GM21423 (cell line): ENCODE data around the gene ZFP1.
A peak's percentile ranks its signal among the peaks of the same experiment; 100 is the strongest.

Source experiments
- ATAC-seq: cut with Tn5 transposase; IDR thresholded peaks from one replicate; pipeline ENCODE4 v1.9.1; 2021; ENCODE audit warnings: mild to moderate bottlenecking, moderate library complexity; ENCODE audit not compliant: unreplicated experiment

Gene ZFP1

DNA sequence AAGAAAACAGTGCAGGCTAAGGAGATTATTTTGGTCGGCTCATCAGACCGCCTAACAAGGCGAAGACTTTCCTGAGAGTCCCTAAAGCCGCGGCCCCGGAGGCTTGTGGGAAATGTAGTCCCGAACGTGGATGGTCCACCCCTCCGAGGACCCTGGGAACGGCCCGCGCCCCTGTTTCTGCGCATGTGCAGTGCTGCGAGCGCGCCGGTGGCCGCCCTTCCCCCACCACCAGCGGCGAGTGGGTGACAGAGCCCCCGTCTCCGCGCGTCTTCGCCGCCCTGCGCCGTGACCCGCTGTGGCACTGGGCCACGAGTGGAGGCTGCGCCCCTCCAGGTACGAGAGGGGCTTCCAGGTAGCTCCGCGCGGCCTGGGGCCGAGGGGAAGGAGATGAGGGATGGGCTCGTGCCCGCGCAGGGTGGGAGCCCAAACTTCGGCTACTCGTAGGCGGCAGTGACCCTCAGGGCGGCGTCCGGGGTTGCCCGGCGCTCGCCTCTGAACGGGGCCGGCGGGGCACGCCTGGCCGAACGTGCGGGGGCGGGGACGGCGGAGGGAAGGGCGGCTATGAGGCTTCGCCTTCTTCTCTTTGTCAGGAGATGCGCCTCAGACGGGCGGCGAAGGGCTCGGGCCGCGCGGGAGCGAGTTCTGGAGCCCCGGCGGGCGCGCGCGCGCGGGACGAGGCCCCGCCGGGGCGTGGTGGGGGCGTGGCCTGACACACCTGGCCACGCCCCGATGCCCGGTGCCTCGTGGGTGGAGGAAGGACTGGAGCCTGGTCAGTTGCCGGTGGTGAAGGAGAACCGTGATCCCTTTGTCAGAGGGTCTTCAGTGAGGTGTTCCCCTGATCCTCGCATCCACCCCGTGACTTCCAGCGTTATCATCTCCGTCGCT is at the start of gene ZFP1:
TSS of gene ZFP1 (plus strand) at position 214 of the 885 bp plus-strand sequence. CDS start 4,428 bp downstream, outside the sequence.
- peak; percentile 82 for ATAC-seq

DNA sequence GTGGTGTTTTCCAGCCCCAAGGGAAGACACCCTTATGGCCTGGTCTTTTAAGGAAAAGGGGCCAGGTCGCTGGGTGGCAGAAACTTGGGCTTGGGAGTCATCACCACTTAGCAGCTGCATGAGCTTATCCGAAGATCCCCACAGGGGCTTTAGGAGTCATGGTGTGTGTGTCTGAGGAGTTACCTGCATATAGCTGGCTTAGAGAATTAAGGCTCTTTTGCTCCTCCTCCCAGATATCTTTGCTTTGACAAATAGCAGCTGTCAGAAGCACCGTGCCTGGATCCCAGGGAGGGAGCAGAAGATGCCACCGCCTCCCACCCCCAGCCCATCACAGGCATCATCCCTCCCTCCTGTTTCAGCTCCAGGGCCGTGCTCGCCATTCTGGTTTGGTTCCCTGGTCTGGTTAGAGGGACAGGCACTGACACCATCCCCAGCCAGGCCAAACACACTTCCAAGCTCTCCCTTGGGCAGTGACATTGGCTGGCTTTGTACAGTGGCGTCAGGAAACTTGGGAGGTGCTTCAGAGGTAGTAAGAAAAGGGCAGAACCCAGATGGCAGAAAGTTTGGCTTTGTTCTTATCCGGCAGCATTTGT is 49.2 kb upstream of the ZFP1 start:
- no peak for ATAC-seq

DNA sequence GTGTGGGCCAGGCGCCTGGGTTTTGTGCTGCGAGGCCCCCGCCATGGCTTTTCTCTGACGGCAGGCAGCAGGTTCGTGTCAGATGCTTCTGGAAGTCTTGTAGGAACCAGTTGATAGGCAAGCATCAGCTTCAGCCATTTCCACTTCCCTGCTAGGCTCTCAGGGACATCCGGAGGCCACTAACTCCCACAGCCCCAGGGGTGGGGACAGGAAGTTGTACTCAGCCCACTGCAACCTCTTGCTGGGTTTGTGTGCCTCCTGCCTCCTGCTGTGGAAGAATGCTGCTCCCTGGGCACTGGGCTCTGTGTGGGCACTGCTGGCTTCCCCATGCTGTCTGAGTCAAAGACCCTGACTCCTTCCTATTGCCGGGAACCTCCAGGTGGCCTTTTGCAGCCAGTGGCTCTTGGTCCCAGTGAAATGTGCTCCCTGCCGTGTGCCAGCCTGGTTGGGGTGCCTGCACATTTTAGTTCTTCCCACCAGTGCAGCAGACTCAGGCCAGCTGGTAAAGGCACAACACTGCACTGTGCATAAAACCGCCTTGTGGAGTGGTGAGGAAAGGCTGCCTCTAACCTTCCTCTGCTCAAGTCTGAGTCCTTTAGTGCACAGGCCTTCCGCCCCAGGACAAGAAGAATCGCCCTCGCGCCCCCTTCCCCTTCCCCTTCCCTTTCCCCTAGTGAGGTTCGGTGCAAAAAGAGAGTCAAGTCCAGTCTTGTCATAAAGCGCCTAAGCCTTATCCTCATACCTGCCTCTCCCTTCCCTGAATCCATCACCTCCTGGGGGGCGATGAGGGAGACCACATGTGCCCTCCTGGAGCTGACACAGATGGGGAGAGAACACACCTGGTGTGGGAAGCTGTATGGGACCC is 48.4 kb upstream of the ZFP1 start:
- ATAC-seq = peak; percentile 72

DNA sequence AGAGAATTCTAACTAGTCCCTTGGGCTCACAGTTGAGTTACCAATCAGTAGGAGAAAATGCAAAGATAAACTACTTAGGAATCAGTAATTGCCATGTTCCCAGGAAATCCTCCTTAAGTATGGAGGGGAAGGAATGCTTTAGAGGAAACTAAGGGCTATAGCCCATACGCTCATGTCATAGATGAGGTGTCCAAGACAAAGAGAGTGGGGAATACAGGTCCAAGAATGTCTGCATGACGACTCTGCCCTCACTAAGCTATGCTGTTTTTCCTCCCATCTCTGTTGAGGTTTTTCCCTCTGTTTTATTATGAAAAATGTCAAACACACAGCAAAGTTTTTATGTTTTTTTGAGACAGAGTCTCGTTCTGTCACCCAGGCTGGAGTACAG is 47.7 kb upstream of the ZFP1 start:
- ATAC-seq = no peak

DNA sequence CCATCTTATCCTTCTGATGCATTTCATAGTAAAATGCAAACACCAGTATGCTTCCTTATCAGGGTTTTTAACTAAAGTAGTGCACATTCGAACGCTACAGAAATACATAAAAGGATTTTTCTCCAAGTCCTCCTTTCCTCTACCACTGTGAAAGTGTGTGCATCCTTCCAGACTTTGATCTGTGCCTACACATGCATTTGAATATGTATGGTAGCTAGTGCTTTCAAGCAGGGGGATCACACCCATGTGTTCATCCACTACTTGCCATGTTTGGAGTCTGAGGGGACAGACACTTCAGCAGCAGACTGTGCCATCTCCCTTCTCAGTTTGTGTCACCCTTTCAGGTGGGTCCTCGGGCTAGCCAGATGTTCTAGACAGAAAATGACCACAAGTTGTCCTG is 46.7 kb upstream of the ZFP1 start:
- no peak for ATAC-seq

DNA sequence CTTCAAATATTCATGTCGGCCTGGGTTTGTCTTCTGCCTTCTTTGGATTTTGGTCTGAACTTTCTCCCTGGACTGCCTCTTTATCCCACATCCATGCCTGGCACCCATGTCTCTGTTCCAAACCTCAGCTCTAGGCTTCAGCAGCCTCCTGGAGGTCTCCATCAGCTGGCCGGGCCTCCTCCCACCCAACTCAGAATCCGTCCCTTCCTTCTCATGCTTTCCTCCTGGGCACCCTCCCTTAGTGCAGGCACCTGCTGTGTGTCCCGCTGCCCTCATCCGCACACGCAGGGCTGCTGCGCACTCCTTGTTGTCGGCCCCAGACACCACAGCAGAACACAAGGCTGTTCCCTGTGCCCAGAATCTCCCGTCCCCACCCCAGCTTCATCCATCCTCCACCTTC is 45.7 kb upstream of the ZFP1 start:
- ATAC-seq = no peak

DNA sequence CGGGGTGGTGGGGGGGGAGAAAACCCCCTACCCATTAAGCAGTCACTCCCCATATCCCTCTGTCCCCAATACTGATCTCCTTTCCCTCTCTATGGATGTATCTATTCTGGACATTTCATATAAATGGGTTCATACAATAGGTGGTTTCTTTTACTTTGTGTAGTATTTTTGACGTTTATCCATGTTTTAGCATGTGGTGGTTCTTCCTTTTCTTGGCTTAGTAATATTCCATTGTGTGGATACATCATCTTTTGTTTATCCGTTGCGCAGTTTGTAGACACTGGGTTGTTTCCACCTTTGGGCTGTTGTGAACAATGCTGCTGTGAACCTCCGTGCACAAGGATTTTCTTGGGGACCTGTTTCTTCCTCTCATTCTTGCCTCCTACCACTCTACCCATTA is 44.3 kb upstream of the ZFP1 start:
- no peak for ATAC-seq

DNA sequence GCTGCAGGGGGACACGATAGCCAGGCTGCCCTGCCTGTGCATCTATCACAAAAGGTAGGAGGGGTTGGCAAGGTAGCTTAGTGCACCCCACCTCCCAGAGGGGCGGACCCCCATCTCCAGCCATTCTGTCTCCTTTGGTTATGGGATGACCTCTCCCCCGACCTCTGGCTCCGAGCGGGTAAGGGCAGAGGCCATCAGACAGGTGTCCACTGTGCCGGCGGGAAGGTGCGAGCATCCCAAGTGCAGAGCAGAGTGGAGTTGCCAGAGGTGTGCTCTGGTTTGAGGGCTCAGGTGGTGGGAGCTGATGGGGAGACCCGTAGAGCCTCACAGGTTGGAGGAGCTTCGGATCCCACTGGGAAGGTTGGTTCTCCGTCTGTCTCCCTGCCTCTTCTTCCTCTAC is 43.5 kb upstream of the ZFP1 start:
- no peak for ATAC-seq

DNA sequence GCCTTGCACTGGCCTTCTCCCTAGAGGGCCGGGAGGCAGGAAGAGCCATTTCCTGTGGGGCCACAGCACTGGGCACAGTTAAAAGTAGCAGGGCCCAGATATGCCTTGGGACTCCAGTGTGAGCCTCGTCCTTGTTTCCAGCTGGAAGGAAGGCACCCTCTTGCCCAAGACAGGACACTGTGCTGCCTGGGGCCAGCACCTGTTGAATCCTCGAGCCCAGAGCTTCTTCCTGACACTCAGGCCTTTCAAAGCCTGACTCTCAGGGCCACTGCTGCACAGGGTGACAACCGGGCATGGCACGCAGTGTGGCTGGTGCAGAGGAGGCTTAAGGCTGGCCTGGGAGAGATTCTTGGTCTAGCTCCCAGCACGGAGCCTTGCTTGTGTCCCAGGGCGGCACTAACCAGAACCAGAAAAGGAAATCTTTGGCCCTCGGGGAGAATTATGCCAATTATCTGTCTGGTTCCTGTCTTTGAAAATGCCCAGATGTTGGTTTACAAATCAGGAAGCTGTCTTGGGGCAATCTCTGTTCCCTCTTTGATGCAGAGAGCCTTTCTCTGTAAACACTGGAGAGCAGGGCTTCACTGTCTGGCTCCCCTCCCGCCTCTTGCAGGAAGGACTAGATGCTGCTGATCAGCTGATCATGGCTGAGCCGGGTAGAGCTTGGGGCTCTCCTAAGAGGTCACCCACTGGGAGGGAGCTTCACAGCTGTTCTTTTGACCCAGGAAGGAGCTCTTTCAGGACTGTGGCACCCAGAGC is 42.8 kb upstream of the ZFP1 start:
- ATAC-seq = no peak

DNA sequence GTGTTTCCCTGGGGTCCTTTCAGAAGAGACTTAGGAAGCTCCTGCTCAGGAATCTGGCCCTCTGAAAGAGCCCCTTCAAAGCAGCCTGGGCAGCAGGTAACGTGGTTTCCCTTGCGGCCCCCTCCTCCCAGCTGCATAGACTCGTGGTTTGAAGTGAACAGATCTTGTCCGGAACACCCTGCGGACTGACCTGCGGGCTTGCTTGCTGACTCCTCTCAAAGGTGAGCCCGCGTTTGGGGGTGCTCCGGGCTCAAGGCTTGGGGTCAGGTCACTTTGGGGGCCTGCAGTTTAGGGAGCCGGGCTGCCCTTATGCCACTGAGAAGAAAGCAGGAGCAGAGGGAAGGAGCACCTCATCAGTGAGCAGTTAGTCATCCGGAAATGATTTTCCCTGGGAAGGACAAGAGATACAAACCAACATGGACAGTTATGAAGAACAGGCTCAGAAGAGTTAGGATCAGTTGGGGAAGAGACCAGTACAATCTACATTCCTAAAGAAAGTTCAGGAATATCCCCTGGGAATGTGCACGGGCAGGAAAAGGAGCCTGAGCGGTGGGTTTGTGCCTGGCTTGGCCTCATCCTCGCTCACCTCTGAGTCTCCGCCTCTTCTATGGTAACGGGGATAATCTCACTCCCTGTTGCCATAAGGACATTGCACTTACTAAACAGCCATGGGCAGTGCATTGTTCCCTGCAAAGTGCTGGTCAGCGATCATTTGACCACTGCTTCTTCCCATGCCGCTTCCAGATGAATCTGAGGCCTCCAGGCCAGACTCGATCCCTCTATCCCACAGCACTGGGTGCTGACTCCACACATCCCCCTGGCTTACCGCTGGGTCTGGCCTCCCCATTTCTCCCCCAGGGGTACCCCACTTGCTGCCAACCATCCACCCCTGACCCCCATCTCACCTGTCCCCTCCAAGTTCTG is 41.7 kb upstream of the ZFP1 start:
- no peak for ATAC-seq

DNA sequence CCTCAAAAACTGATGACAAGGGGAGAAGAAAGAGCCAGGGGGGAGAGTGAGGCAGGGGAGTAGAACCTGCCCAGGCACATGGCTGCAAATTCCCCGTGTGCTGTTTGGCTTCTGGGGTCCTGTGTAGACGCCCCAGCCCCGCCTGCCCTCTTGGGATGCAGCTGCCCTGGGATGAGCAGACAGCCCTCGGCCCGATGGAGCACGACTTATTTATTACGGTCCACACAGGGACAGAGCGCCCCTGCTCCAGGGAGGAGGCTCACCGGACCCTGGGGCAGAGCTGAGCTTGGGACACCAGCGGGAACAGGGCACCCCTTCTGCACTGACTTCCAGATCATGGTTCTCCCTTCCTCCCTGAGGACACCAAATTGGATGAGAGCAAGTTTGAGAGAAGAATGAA is 40.8 kb upstream of the ZFP1 start:
- ATAC-seq = no peak

DNA sequence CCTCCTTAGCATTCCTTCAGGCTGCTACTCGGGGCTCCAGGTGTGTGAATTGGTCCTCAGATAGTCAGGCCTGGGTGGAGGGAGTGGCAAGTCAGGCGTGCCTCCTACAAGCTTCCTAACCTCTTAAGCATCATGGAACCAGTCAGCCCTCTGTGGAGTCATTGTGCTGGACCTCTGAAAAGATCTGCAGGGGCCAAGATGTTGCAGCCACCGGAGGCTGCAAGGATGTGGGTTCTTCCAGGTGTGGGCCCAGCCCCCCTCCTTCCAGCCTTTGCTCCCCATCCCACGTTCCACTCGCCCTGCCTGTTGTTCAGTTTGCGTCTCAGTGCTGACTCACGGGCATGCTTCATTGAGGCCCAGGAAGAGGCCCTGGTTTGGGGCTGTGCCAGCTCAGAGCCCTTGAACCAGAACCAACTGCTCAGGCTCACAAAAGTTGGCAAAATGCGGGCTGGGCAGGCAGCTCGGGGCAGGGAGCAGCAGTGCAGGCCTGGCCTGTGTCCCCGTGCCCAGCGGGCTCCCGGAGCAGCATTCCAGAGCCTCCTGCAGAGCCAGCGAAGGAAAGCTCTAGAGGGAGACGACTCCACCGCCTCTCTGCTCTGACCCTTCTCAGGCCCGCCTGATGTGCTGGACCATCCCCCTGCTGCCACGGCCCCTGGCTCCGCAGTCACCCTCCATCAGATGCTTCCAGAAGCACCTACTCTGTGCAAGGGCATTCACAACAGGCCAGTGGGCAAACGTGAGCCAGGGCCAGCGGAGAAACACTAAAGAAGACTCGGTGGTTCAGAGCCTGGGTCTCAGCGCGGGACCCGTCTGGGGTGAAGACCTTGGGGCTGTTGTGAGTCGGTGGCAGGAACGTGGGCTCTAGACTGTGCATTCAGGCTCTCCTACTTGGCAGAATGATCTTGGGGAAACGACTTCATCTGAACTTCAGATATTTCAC is 39.3 kb upstream of the ZFP1 start:
- peak; percentile 36 for ATAC-seq

DNA sequence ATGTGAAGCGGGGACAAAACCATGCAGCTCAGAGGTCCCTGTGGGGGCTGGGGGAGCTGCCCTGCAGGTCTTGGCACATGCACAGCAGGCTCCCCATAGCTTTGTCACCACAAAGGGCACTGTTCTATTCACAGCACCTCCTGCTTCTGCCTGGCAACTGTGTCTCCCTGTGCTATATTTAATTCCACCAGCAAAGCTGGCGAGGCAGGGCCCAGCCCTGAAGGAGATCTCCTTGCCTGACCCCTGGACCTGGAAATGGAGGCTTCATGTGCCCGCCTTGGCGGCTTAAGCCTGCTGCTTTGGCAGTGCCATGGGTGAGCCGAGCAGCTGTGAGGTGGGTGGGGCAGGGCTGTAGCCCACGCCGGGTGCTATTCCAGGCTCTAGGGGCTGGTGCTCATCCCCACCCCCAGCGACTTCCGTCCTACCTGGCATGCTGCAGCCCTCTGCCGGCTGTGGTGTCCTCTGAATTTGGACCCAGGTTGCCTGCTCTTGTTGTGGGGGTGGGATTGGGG is 38.5 kb upstream of the ZFP1 start:
- ATAC-seq = no peak

DNA sequence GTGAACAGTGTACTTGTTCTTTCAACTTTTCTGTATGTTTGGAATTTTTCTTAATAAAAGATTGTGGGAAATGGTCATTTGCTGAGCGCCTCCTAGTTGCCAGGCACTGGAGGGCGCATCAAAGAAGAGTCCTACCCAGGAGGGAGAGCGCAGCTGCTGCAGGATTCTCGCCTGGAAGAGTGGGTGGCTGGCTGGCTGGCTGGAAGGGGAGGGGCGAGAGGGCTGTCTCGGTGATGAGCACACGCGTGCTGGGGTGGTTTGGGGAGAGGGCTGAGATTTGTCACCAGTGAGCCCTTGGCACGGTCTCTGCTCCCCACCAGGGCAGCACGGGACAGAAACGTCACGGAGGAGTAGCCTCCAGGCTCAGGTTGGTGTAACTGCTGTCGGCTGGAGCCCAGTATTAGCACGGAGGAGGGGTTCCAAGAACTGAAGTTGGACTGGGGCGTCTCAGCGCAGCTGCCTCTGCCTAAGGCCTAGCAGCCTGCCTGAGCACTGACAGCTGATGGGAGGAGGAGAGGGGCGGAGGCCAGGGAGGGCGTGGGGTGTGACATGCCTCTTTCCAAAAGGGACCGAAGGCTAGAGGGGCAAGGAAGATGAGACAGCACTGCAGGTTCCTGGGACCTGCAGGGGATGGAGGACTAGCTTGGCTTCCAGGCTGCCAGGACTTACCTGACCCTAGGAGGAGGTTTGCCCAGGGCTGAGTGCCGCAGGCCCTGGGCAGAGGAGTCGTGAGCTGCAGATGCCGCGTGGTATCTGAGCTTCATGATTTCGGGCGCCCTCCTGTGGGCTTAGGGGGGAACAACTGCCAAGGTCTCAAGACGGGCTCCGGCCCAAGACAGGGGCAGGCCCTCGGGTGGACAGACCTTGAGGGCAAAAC is 37.4 kb upstream of the ZFP1 start:
- ATAC-seq = peak; percentile 63

DNA sequence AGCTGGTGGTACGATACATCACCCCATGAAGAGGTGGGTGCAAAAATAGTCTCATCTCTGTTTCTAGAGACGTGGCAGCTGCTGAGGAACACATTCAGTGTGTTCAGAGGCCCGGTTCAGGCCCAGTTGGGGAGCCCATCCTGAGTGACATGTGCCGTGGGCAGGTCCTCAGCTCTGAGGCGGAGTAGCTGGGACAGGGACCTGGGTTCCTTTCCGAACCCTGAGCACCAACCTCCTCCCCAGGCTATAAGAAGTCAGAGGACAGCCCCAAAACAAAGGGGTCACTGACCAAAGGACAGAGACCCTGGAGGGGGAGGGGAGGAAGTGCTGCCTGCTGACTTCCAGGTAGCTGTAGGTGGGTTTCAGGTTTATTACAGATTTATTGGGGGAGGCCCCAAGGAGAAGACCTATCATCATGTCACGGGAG is 36.8 kb upstream of the ZFP1 start:
- no peak for ATAC-seq

DNA sequence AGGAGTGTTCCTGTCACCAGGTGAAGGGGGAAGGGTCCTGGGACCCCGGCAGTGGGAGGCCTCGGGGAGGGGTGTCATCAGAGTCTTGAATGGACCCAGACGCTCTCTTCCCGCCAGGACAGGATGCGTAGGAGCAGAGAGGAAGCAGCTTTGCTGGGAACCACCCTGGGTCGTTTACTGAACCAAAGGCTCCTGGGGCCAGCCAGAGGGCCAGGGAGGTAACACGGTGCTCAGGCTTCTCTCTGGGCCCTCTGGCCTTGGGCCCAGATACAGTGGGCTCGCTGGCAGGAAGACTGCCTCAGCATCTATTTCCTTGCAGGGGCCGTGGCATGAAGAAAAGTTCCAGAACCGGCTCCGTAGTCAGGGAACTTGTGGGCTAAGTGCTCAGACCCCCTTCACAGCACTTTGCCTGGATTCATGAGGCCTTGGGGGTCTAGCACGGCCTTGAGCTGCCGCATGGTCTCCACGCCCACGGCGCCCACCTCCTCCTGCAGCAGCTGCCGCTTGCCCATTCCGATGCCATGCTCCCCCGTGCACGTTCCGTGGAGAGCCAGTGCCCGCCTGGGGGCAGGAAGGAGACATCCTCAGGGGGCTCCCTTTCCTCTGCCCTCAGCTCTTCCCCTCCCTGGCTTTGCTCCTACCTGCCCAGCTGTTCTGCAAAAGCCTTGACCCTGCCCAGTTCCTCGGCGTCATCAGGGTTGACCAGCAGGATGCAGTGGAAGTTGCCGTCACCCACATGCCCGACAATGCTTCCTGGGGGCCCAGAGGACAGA is 36.2 kb upstream of the ZFP1 start:
- no peak for ATAC-seq
